ENCODE results near the gene USP46.

GRCh38 chr4:52619591-52619931, 39.5 kb downstream of the USP46 start:
- no peak for TF ChIP-seq CTCF (IDR thresholded peaks at IDR 0.05)
- no peak for TF ChIP-seq POLR2A (IDR thresholded peaks at IDR 0.05)
